H1 (cell line): ENCODE data around the gene LAMB3. TPM values are rescaled to one million over a fixed set of nuclear protein-coding genes. Genes with fewer than 3 reads are reported as not detected.

Source experiments
- CTCF ChIA-PET: fragments of 300-600 bp; sonication (Branson Sonifier 250); formaldehyde crosslinking; loops from one replicate; lab custom pipeline; 2021; ENCODE audit not compliant: partially characterized antibody; lab: Charles Lee
- POLR2A ChIA-PET: fragments of 300-600 bp; sonication (Branson Sonifier 250); formaldehyde crosslinking; loops from one replicate; lab custom pipeline; 2021; ENCODE audit warnings: inconsistent platforms; ENCODE audit not compliant: partially characterized antibody; lab: Charles Lee
- DNase-seq, 2 experiments: peaks; one replicate each; pipeline versions ENCODE4 v3.0.0 to v3.0.0-alpha.2; 2010 to 2022; ENCODE audit warnings: low spot score in 2 of 2, low read depth in 1 of 2, mixed read lengths in 1 of 2
- FAIRE-seq: peaks from 2 replicates; lab custom pipeline; 2011; peaks lifted over from hg19 to GRCh38; lab: Jason Lieb, UNC
- H2AFZ ChIP-seq: 2 replicates; pipeline ENCODE4 v1.8.1; 2012; ENCODE audit warnings: low read length, inconsistent platforms
- H2AK5ac ChIP-seq: 2 replicates; pipeline ENCODE4 v1.6.1; 2013; ENCODE audit warnings: low read depth, low read length
- H2BK120ac ChIP-seq: replicated peaks from 2 replicates; pipeline ENCODE3; 2013; ENCODE audit warnings: low read depth, low read length, inconsistent platforms
- H2BK12ac ChIP-seq: 2 replicates; pipeline ENCODE4 v1.6.1; 2013; ENCODE audit warnings: low read depth, low read length
- H2BK15ac ChIP-seq: 2 replicates; pipeline ENCODE4 v1.6.1; 2013; ENCODE audit warnings: low read length
- H2BK20ac ChIP-seq: 2 replicates; pipeline ENCODE4 v1.6.1; 2013; ENCODE audit warnings: low read length
- H2BK5ac ChIP-seq: 2 replicates; pipeline ENCODE4 v1.6.1; 2013; ENCODE audit warnings: low read depth, low read length
- H3K14ac ChIP-seq: 2 replicates; pipeline ENCODE4 v1.6.1; 2013; ENCODE audit warnings: inconsistent platforms; ENCODE audit not compliant: insufficient read length
- H3K18ac ChIP-seq: 2 replicates; pipeline ENCODE4 v1.6.1; 2013; ENCODE audit warnings: low read length; ENCODE audit errors: extremely low read depth
- H3K23ac ChIP-seq: 2 replicates; pipeline ENCODE4 v1.6.1; 2013; ENCODE audit warnings: inconsistent platforms; ENCODE audit not compliant: insufficient read length
- H3K23me2 ChIP-seq: 2 replicates; pipeline ENCODE4 v1.6.1; 2013; ENCODE audit warnings: low read depth, low read length
- H3K27ac ChIP-seq: 2 replicates; pipeline ENCODE4 v1.6.1; 2011; ENCODE audit warnings: low read depth, low read length, inconsistent platforms
- H3K27me3 ChIP-seq, 4 experiments: replicated peaks in 1 of 4; 1 replicate in 1 of 4; 2 replicates in 3 of 4; pipeline versions ENCODE4 v1.6.1 to v1.8.1; 2011 to 2013; ENCODE audit warnings: low read length in 3 of 4, mild to moderate bottlenecking in 3 of 4, inconsistent platforms in 2 of 4, mixed read lengths in 2 of 4, moderate library complexity in 1 of 4; ENCODE audit not compliant: control insufficient read depth in 3 of 4, insufficient read depth in 3 of 4; ENCODE audit errors: extremely low read depth in 1 of 4
- H3K36me3 ChIP-seq, 4 experiments: 2 replicates each; pipeline versions ENCODE4 v1.6.1 to v1.8.1; 2011 to 2013; ENCODE audit warnings: mild to moderate bottlenecking in 4 of 4, low read length in 3 of 4, moderate library complexity in 2 of 4, control low read depth in 1 of 4, inconsistent platforms in 1 of 4; ENCODE audit not compliant: insufficient read depth in 4 of 4, control insufficient read depth in 2 of 4
- H3K4ac ChIP-seq: replicated peaks from 2 replicates; pipeline ENCODE3; 2013; ENCODE audit warnings: low read length, low read depth, mixed read lengths, inconsistent platforms; ENCODE audit not compliant: insufficient read length
- H3K4me1 ChIP-seq, 4 experiments: replicated peaks in 1 of 4; 1 replicate in 1 of 4; 2 replicates in 3 of 4; pipeline versions ENCODE4 v1.6.1 to v1.8.1; 2011 to 2013; ENCODE audit warnings: low read length in 3 of 4, inconsistent platforms in 2 of 4, mixed read lengths in 1 of 4; ENCODE audit not compliant: insufficient read depth in 4 of 4, control insufficient read depth in 3 of 4
- H3K4me2 ChIP-seq, 2 experiments: 2 replicates each; pipeline versions ENCODE4 v1.6.1 to v1.8.1; 2011 to 2013; ENCODE audit warnings: low read depth in 2 of 2, low read length in 2 of 2, control low read depth in 1 of 2, inconsistent platforms in 1 of 2, mild to moderate bottlenecking in 1 of 2; ENCODE audit not compliant: insufficient read depth in 1 of 2
- H3K4me3 ChIP-seq, 4 experiments: fragments of 200-600, 300-600 bp in 1 of 4; sonication (generic), shearing (Covaris generic), sonication (Bioruptor Twin) in 1 of 4; 2 replicates each; pipeline versions ENCODE4 v1.5.1 to v1.8.1; 2011 to 2016; ENCODE audit warnings: low read length in 4 of 4, low read depth in 3 of 4, control low read depth in 2 of 4, inconsistent platforms in 2 of 4, mild to moderate bottlenecking in 2 of 4, mixed read lengths in 1 of 4, moderate library complexity in 1 of 4; ENCODE audit not compliant: insufficient read depth in 2 of 4; ENCODE audit errors: extremely low read depth in 1 of 4
- H3K56ac ChIP-seq: replicated peaks from 2 replicates; pipeline ENCODE3; 2013; ENCODE audit warnings: low read depth, mild to moderate bottlenecking, mixed read lengths, low read length, inconsistent platforms; ENCODE audit not compliant: insufficient read length
- H3K79me1 ChIP-seq: 2 replicates; pipeline ENCODE4 v1.6.1; 2013; ENCODE audit warnings: low read depth, low read length, control low read depth
- H3K79me2 ChIP-seq, 2 experiments: 2 replicates each; pipeline versions ENCODE4 v1.6.1 to v1.8.1; 2012 to 2013; ENCODE audit warnings: low read length in 2 of 2, mild to moderate bottlenecking in 2 of 2, inconsistent platforms in 1 of 2; ENCODE audit not compliant: insufficient read depth in 2 of 2, control insufficient read depth in 1 of 2
- H3K9ac ChIP-seq, 4 experiments: replicated peaks in 1 of 4; 1 replicate in 1 of 4; 2 replicates in 3 of 4; pipeline versions ENCODE4 v1.6.1 to v1.8.1; 2011 to 2013; ENCODE audit warnings: low read depth in 3 of 4, low read length in 3 of 4, control low read depth in 2 of 4, mild to moderate bottlenecking in 2 of 4, moderate library complexity in 2 of 4, inconsistent platforms in 1 of 4; ENCODE audit errors: extremely low read depth in 1 of 4
- H3K9me3 ChIP-seq, 2 experiments: 2 replicates each; pipeline versions ENCODE4 v1.6.1 to v1.8.1; 2012 to 2013; ENCODE audit warnings: mild to moderate bottlenecking in 2 of 2, moderate library complexity in 2 of 2, control low read depth in 1 of 2, inconsistent platforms in 1 of 2, low read depth in 1 of 2, low read length in 1 of 2, mixed read lengths in 1 of 2; ENCODE audit not compliant: insufficient read depth in 2 of 2
- H4K20me1 ChIP-seq, 2 experiments: replicated peaks in 1 of 2; 2 replicates each; pipeline versions ENCODE3 to v1.8.1; 2011 to 2013; ENCODE audit warnings: inconsistent platforms in 2 of 2, low read length in 2 of 2, mild to moderate bottlenecking in 1 of 2; ENCODE audit not compliant: insufficient read depth in 2 of 2, control insufficient read depth in 1 of 2
- H4K5ac ChIP-seq: 2 replicates; pipeline ENCODE4 v1.6.1; 2013; ENCODE audit warnings: low read length, low read depth, mixed read lengths, inconsistent platforms; ENCODE audit not compliant: insufficient read length
- H4K8ac ChIP-seq: 2 replicates; pipeline ENCODE4 v1.8.0; 2013; ENCODE audit warnings: mild to moderate bottlenecking, moderate library complexity, low read length, inconsistent platforms; ENCODE audit not compliant: insufficient read depth; ENCODE audit errors: extremely low read depth
- H4K91ac ChIP-seq: replicated peaks from 2 replicates; pipeline ENCODE3; 2013; ENCODE audit warnings: low read length, mixed read lengths, inconsistent platforms; ENCODE audit not compliant: insufficient read length
- RNF2 ChIP-seq: fragments of 200-900, 300-1000 bp; sonication (generic); IDR thresholded peaks from 2 replicates; pipeline ENCODE4 v1.7.1; 2016; ENCODE audit warnings: borderline replicate concordance, low read depth, mild to moderate bottlenecking, antibody characterized with exemption, low read length; ENCODE audit not compliant: poor library complexity, severe bottlenecking; ENCODE audit errors: missing control alignments
- SRF ChIP-seq: IDR thresholded peaks from 2 replicates; pipeline ENCODE4 v1.6.1; 2011; ENCODE audit warnings: mild to moderate bottlenecking, low read depth, low read length, moderate library complexity
- WGBS, 2 experiments: shearing (Covaris generic) in 1 of 2; methylation state at CpG; one replicate each; pipeline versions ENCODE4 v1.1.6 to v1.1.7; 2013 to 2015; ENCODE audit warnings: low lambda C conversion rate in 2 of 2, mixed read lengths in 2 of 2, inconsistent platforms in 1 of 2, low coverage in 1 of 2, missing lambda C conversion rate in 1 of 2; ENCODE audit not compliant: insufficient replicate concordance in 2 of 2, insufficient coverage in 1 of 2, insufficient read length in 1 of 2; ENCODE audit errors: extremely low coverage in 1 of 2, missing lambda C conversion rate in 1 of 2; 5-methylcytosine and 5-hydroxymethylcytosine counted together
- polyA plus RNA-seq, 7 experiments: library from polyadenylated mRNA; depleted of rRNA in 3 of 7; stranded (reverse) in 5 of 7; unstranded in 2 of 7; fragments of >200 nt in 5 of 7; fragments of 200-250 nt in 2 of 7; gene quantifications; 1 replicate in 5 of 7; 2 replicates in 1 of 7; 4 replicates in 1 of 7; pipeline versions ENCODE4 v1.2.1 to v1.2.3, GENCODE V29; 2011 to 2013; ENCODE audit warnings: missing spikeins in 2 of 7, mixed read lengths in 2 of 7
- total RNA-seq: library from RNA; stranded (reverse); fragmentation: NEBNext Ultra II Directional; extraction: Animal tissue kit (Norgen Biotek cat#: 25700); gene quantifications from 2 replicates; pipeline ENCODE4 v1.2.1, GENCODE V29; 2021

The LAMB3 gene
- total and polyA plus RNA-seq, 2 of the 8 experiments (the other 6 are each of a cell fraction or from before 2014, with no cell fraction given): 0.45 to 0.50 TPM

DNA sequence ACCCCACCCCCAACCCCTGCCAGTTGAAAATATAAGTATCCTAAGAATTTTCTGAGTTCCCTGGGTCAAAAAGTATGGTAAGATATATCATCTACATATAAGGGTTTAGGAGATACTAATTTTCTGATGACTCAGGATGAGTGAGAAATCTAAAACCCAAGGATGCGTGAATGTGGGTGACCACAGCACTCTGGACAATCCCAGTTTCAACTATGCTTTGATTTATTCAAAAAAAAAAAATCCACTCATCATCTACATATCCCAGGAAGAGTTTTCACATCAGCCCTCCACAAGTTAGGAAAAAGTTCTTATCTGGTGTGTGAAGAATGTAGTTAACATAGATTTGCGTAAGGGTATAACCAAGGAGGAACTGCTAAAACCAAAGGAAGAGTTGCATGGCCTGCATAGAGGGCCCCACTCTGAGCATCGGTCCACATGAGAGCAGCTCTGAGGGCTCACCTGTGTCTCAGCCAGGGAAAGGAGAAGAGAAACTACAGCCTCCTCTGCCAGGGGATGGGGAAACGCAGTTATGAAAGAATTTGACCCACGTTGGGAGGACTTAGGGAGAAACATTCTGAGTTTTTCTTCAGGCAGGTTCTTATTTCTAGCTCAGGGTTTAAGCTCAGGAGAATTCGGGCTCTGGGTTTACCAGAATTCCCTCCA lies 18.8 kb downstream of the LAMB3 start:
- 89% methylated on average over 6 of the region's 6 CpGs; no CpG with 5 or more reads in 1 of the 2 experiments for WGBS, 2 experiments
- Histone ChIP-seq H3K4ac (no peak overlapping the region), H3K4me1 (peaks cover 0 to 12% (median 7%) of the 10 kb centered on the region in 4 experiments; a peak in 4 of 7 replicates), H3K9me3 (no peaks in the 10 kb centered on the region), H2BK20ac (no peak overlapping the region), H4K5ac (no peak overlapping the region), H2BK15ac (0 out of 2 replicates have a peak overlapping the region, but pooled peaks have one; percentile 46), H3K23ac (no peak overlapping the region), H2BK5ac (no peak overlapping the region), H3K56ac (no peak overlapping the region), H2BK12ac (no peak overlapping the region), H3K36me3 (no peaks in the 10 kb centered on the region), H2AFZ (no peak overlapping the region), H3K27ac (no peak overlapping the region), H3K79me1 (no peaks in the 10 kb centered on the region; the same call in 1 of the 2 replicates), H2BK120ac (no peak overlapping the region), H4K20me1 (no peaks in the 10 kb centered on the region), H3K4me3 (no peak overlapping the region), H3K14ac (no peak overlapping the region), H4K91ac (no peak overlapping the region), H3K23me2 (no peaks in the 10 kb centered on the region), H3K4me2 (no peak overlapping the region), H2AK5ac (no peak overlapping the region), H3K79me2 (no peaks in the 10 kb centered on the region), H3K27me3 (no peaks in the 10 kb centered on the region), H3K18ac (no peak overlapping the region), H3K9ac (no peak overlapping the region), H4K8ac (no peak overlapping the region)
- ChIA-PET POLR2A (no interaction called here), CTCF (interaction anchor here (0.6 to 3.0 kb wide), 7 partner anchors 10 to 1633 kb away, joined by 3 to 13 read pairs (median 3); no protein-coding TSS in a partner anchor)
- no peak for FAIRE-seq
- DNase-seq: no peak
- no peak for TF ChIP-seq RNF2
- TF ChIP-seq SRF: no peak
